IPS DF 6.9 (cell line): Measurements from ENCODE around the gene KCNQ1.

ENCODE experiments used
- DNase-seq: peaks from one replicate; pipeline ENCODE4 v3.0.0-alpha.2; 2013; ENCODE audit warnings: low read depth, low spot score
- H3K27ac ChIP-seq: one replicate; pipeline ENCODE4 v1.5.1; 2013; ENCODE audit warnings: low read length, control low read depth
- H3K27me3 ChIP-seq: 2 replicates; pipeline ENCODE4 v1.6.1; 2013; ENCODE audit warnings: mild to moderate bottlenecking, low read length; ENCODE audit not compliant: control insufficient read depth, insufficient read depth
- H3K36me3 ChIP-seq: 2 replicates; pipeline ENCODE4 v1.6.1; 2013; ENCODE audit warnings: low read length; ENCODE audit not compliant: control insufficient read depth, insufficient read depth
- H3K4me1 ChIP-seq: 2 replicates; pipeline ENCODE4 v1.6.1; 2013; ENCODE audit warnings: low read length; ENCODE audit not compliant: control insufficient read depth, insufficient read depth
- H3K4me3 ChIP-seq: 2 replicates; pipeline ENCODE4 v1.5.1; 2013; ENCODE audit warnings: mild to moderate bottlenecking, low read length
- H3K9me3 ChIP-seq: 2 replicates; pipeline ENCODE4 v1.6.1; 2013; ENCODE audit warnings: low read length, inconsistent platforms; ENCODE audit not compliant: control insufficient read depth, insufficient read depth
- WGBS: extraction: QIAGEN DNeasy Blood & Tissue Kit; methylation state at CpG from one replicate; pipeline ENCODE4 v1.1.7; 2013; ENCODE audit warnings: mixed read lengths, missing lambda C conversion rate; ENCODE audit not compliant: insufficient read length, insufficient coverage; 5-methylcytosine and 5-hydroxymethylcytosine counted together

The KCNQ1 gene

DNA sequence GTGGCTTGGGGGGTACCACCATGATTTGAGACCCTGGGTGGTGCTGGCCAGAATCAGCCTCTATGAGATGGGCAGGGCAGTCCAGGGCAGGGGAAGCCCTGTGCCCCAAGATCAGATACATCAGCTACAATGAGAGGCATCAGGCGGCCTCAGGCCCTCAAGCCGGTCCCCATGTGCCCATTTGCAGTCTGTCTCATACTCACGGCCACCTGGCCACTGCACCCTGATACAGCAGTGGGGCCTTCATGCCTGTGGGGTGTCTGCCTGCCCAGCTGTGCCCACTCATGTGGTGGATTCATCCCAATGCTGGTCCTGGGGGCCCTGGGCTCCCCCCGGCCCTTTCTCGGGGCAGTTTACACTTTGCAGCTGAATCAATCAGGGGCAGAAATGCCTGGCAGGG is 297.4 kb downstream of the KCNQ1 start:
- no peak for DNase-seq
- WGBS: no CpG with 5 or more reads among the region's 5 CpGs
- no peaks in the 10 kb centered on the region for H3K36me3 ChIP-seq
- H3K4me3 ChIP-seq: no peak overlapping the region
- no peaks in the 10 kb centered on the region; the same call in 1 of the 2 replicates for H3K27me3 ChIP-seq
- H3K27ac ChIP-seq: no peak overlapping the region
- H3K4me1 ChIP-seq: no peaks in the 10 kb centered on the region; the same call in 1 of the 2 replicates
- H3K9me3 ChIP-seq: no peaks in the 10 kb centered on the region

DNA sequence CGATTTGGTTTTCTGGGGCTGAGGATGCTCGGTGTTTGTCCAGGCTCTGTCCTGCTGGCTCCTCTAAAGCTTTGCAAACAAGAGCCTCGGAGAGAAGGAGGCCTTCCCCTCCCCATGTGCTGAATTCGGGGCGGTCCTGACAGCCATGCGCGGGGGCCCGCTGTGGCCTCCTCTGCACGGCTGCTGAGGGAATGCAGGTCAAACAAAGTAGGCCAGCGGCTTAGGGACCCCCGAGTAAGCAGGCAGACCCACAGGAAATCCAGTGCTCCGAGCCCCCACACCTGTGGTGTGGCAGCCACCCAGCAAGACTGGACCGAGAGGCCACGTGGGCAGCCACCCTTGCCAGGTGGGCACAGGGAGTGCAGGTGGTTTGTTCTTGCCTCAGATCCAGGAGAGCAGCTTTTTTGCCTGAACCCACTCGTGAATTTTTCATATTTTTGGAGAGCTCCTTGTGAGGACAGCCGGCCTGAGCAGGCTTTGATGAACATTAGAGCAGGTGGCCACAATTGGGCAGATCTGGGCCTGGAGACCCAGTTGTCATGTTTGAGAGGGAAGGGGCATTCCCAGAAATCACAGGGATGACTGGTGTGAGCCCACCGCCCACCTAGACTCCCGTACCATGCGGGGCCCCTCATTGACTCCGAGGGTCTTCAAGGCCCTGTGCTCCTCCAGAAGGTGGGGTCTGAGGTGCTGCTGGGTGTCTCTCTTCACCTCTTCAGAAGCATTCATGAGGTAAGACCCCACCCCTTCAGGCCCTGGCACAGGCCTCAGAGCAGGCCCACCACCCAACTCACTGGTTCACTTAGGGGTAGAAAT is 298.0 kb downstream of the KCNQ1 start:
- DNase-seq: no peak
- no peak overlapping the region for H3K27ac ChIP-seq
- no peak overlapping the region for H3K4me3 ChIP-seq
- no peaks in the 10 kb centered on the region; the same call in 1 of the 2 replicates for H3K4me1 ChIP-seq
- no peaks in the 10 kb centered on the region for H3K36me3 ChIP-seq
- H3K9me3 ChIP-seq: no peaks in the 10 kb centered on the region
- no CpG with 5 or more reads among the region's 20 CpGs for WGBS
- no peaks in the 10 kb centered on the region; the same call in 1 of the 2 replicates for H3K27me3 ChIP-seq

DNA sequence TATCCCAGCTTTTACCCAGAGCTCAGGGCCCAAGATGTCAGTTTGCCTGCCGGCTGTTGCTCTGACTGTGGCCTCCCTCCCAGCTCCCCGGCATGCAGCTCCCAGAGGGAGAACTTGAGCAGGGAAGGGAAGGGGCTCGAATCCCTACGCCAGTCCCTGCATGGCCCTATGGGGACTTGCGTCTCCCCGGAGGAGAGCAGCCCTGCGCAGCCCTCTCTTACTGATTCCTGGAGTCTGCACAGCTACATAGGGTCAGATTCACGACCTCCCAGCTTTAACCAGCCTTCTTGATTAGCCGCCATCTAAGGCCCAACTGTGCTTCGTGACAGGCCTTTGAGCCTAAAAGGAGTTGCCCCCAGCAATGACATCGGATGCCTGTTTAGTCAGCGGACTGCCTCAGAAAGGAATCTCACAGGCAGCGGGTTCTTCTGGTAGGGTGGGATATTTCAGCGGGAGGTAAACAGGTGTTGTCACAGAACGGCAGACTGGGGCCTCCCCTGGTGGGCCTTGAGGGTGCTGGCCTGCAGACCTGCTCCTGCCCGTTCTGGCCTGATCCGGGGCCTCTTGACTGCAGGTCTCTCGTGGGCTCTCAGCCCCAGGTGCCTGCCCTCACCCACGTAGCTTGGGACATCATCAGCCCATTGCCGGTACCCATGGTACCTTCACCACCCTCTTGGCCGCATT is 298.8 kb downstream of the KCNQ1 start:
- WGBS: no CpG with 5 or more reads among the region's 21 CpGs

DNA sequence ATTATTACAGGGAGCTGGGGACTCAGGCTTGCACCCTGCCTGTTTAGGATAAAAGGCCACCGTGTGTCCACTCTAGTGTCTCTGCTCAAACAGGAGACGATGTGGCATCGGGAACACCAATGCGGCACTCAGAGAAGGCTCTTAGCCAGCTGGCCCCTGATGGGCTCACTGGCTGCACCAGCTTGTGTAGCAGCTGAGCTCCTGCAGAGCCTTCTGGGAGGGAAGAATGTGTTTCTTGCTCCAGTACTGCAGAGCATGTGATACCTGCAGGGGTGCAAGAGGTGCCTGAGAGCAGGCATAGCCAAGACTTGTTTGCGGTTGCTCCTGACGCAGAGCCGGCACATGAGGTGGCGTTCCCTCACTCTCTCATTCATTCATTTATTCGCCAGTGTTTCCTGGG is 299.4 kb downstream of the KCNQ1 start:
- WGBS: no CpG with 5 or more reads among the region's 9 CpGs
- Histone ChIP-seq H3K36me3 (no peaks in the 10 kb centered on the region), H3K27me3 (no peaks in the 10 kb centered on the region; the same call in 1 of the 2 replicates), H3K4me1 (no peaks in the 10 kb centered on the region; the same call in 1 of the 2 replicates), H3K9me3 (no peaks in the 10 kb centered on the region), H3K4me3 (no peak overlapping the region), H3K27ac (no peak overlapping the region)
- DNase-seq: no peak

More for the DNA sequence above, 298.8 kb downstream of the KCNQ1 start:
- Histone ChIP-seq H3K27ac (no peak overlapping the region), H3K27me3 (no peaks in the 10 kb centered on the region; the same call in 1 of the 2 replicates), H3K9me3 (no peaks in the 10 kb centered on the region), H3K4me1 (no peaks in the 10 kb centered on the region; the same call in 1 of the 2 replicates), H3K36me3 (no peaks in the 10 kb centered on the region), H3K4me3 (no peak overlapping the region)
- DNase-seq: no peak

DNA sequence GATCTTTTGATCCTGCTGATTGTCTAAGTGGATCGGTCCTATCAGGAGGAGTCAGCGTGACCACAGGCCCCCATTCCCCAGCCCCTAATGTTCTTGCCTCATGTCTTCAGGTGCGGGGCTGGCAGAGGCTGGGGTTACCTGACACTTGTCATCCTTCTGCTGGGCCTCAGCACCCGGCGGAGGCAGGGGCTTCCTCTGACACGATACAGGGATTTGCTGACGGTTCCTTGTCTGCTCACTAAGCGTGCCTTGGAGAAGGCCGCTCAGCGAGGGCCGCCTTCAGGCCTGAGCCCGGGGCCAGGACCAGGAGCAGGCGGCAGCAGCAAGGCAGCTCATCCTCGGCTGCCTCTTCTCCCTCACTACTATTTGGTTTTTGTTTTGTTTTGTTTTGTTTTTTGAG is 300.7 kb downstream of the KCNQ1 start:
- no peaks in the 10 kb centered on the region for H3K36me3 ChIP-seq
- H3K27me3 ChIP-seq: no peaks in the 10 kb centered on the region; the same call in 1 of the 2 replicates
- no peak for DNase-seq
- no peak overlapping the region for H3K27ac ChIP-seq
- WGBS: no CpG with 5 or more reads among the region's 14 CpGs
- H3K4me1 ChIP-seq: no peaks in the 10 kb centered on the region
- no peaks in the 10 kb centered on the region for H3K9me3 ChIP-seq
- H3K4me3 ChIP-seq: no peak overlapping the region

DNA sequence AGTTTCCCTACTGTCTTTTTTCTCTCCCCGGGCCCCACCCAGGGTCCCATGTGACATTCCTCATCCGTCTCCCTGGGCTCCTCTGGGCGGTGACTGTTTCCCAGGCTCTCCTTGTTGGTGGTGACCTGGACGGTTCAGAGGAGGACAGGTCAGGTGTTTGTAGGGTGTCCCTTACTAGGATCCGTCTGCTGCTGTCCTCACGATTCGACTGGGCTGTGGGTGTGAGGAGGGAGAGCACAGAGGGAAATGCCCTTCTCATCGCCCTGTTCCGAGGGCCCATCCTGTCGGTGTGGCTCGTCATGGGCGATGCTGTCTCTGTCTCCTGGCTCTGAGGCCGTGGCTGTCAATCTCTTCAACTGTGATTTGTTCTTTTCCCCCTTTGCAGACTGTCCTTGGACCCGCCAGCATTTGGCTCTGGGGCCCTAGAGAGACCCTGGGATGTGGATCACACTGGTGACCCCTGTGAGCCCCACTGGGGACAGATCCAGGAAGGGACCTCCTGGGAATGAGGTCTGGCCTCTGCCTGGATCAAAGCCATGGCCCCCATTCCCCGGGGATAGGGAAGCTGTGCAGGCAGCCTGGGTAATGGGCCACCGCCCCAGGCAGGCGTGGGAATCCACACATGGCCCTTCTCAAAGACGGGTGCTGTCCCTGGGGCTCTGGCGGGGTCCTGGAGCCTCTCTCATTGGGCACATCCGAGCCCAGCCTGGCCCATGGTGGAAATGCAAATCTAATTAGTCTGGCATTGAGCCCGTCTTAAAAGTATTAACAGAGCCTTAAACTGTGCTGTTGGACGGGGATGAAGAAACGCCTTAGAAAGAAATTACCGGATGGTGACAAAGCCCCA is 301.8 kb downstream of the KCNQ1 start:
- H3K4me3 ChIP-seq: no peak overlapping the region
- DNase-seq: no peak
- H3K27me3 ChIP-seq: peaks cover 1% of the 10 kb centered on the region; the same call in 1 of the 2 replicates
- no peaks in the 10 kb centered on the region for H3K36me3 ChIP-seq
- whole genome bisulfite sequencing: no CpG with 5 or more reads among the region's 24 CpGs
- H3K9me3 ChIP-seq: no peaks in the 10 kb centered on the region
- H3K27ac ChIP-seq: no peak overlapping the region
- no peaks in the 10 kb centered on the region for H3K4me1 ChIP-seq

GRCh38 chr11:2747248-2748027 is 302.6 kb downstream of the KCNQ1 start:
- Histone ChIP-seq H3K36me3 (no peaks in the 10 kb centered on the region), H3K4me1 (no peaks in the 10 kb centered on the region), H3K9me3 (no peaks in the 10 kb centered on the region), H3K27me3 (peaks cover 7% of the 10 kb centered on the region; the same call in 1 of the 2 replicates), H3K27ac (no peak overlapping the region), H3K4me3 (no peak overlapping the region)
- WGBS: no CpG with 5 or more reads among the region's 16 CpGs
- no peak for DNase-seq

- Histone ChIP-seq H3K4me3 (no peak overlapping the region), H3K27ac (no peak overlapping the region), H3K4me1 (no peaks in the 10 kb centered on the region), H3K9me3 (no peaks in the 10 kb centered on the region), H3K27me3 (peaks cover 7% of the 10 kb centered on the region; the same call in 1 of the 2 replicates), H3K36me3 (no peaks in the 10 kb centered on the region)
- DNase-seq: no peak
- no CpG with 5 or more reads among the region's 11 CpGs for WGBS
Observed at GRCh38 chr11:2748061-2748813, 303.4 kb downstream of the KCNQ1 start.

DNA sequence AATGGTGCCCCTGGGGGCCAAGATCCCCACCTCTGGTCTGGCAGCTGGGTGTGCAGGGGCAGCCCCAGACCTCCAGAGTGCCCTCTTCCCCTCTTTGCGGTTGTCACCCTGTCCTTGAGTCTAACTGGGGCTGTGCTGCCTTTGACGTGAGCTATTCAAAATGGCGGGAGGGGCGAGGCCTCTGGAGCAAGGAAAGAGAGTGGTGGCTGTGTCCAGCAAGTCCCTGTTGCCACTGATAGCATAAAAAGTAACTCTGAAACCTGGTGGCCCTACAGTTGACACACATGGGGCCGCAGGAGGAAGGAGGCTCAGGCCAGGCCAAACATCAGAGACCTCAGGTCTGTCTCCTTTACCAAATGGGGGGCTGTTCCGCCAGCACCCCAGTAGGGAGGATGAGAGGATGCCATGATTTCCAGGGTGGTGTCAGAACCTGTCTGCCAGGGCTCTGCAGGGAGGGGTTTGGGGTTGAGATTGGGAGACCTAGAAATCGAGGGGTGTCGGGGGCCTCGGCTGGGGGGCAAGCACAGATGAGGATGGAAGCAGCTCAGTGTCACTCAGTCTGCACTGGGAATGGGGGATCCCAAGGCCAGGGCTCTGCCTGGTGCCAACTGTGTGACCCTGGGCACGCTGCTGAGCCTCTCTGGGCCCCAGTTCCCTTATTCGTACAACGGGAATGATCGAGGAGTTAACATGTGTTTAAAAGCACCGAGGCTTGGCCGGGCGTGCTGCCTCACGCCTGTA is 304.2 kb downstream of the KCNQ1 start:
- Histone ChIP-seq H3K36me3 (no peaks in the 10 kb centered on the region), H3K4me1 (no peaks in the 10 kb centered on the region), H3K9me3 (no peaks in the 10 kb centered on the region), H3K27me3 (peaks cover 7% of the 10 kb centered on the region; the same call in 1 of the 2 replicates), H3K27ac (no peak overlapping the region), H3K4me3 (no peak overlapping the region)
- no peak for DNase-seq
- no CpG with 5 or more reads among the region's 17 CpGs for WGBS
